ENCODE results near the gene EMCN. TPM values are rescaled to one million over a fixed set of nuclear protein-coding genes. Genes with fewer than 3 reads are reported as not detected.
A peak's percentile ranks its signal among the peaks of the same experiment; 100 is the strongest.

The EMCN gene
- total and polyA plus RNA-seq, 9 of the 15 experiments (the other 6 are each of a cell fraction or from before 2014, with no cell fraction given), result not detected

- ChIA-PET POLR2A (no interaction called here), CTCF (ENCODE audit: low intra/inter-chr PET ratio) (no interaction called here)
- no peaks in the 10 kb centered on the region for H4K20me1 ChIP-seq (replicated peaks; ENCODE audit: control insufficient read depth, insufficient read depth, low read length)
- no peak overlapping the region for H3K4me2 ChIP-seq (ENCODE audit: insufficient read depth, low read length)
- FAIRE-seq (no peak), ATAC-seq (no peak), DNase-seq (ENCODE audit: extremely low read depth in 1 of 4, low spot score in 3 of 4) (no peak)
- intact Hi-C loops (cut with micrococcal nuclease) (no loop called here), in situ Hi-C loops (cut with MboI) (no loop called here)
- H3K79me2 ChIP-seq (ENCODE audit: control insufficient read depth, insufficient read depth, low read length), result no peaks in the 10 kb centered on the region
- no peaks in the 10 kb centered on the region for H3K36me3 ChIP-seq (ENCODE audit: control insufficient read depth, insufficient read depth, low read length)
- no peak overlapping the region for H3K9ac ChIP-seq (ENCODE audit: insufficient read depth in 1 of 2, low read depth in 2 of 2, low read length in 2 of 2)
- H3K9me1 ChIP-seq (ENCODE audit: control insufficient read depth, insufficient read depth, low read length), result no peaks in the 10 kb centered on the region
- H3K9me3 ChIP-seq (replicated peaks; ENCODE audit: control insufficient read depth, insufficient read depth, low read depth, low read length), result no peaks in the 10 kb centered on the region
- H2AFZ ChIP-seq (ENCODE audit: low read depth, low read length), result no peak overlapping the region
- H3K27me3 ChIP-seq (ENCODE audit: control insufficient read depth in 2 of 2, insufficient read depth in 2 of 2, low read length in 2 of 2), result no peaks in the 10 kb centered on the region
- BruUV-seq (replicated peaks), result no TSS peak
- no peak overlapping the region for H3K4me3 ChIP-seq
- H3K27ac ChIP-seq (ENCODE audit: extremely low read depth, low read depth, low read length), result no peak overlapping the region
- no peaks in the 10 kb centered on the region for H3K4me1 ChIP-seq (replicated peaks in 1 of 2; ENCODE audit: control insufficient read depth in 2 of 2, insufficient read depth in 2 of 2, low read length in 2 of 2)
- no peak for TF ChIP-seq EP300 (IDR thresholded peaks at IDR 0.05; ENCODE audit: low read length)
- TF ChIP-seq TFE3 (CRISPR knock-in tag; IDR thresholded peaks at IDR 0.05), result peak; percentile 45
These were observed 28.5 kb downstream of the EMCN start for GRCh38 chr4:100489305-100489704.

GRCh38 chr4:100486496-100486895 lies 31.3 kb downstream of the EMCN start:
- CTCF ChIA-PET (ENCODE audit: low intra/inter-chr PET ratio), result no interaction called here
- BruUV-seq (replicated peaks), result no TSS peak
- TF ChIP-seq SLC30A9 (CRISPR knock-in tag; IDR thresholded peaks at IDR 0.05), result no peak
- no peak for TF ChIP-seq PTBP1 (IDR thresholded peaks at IDR 0.05; ENCODE audit: low read depth, low read length)
- no peak for TF ChIP-seq MYC (IDR thresholded peaks at IDR 0.05; ENCODE audit: low read depth, low read length)
- no peak for TF ChIP-seq MYC (CRISPR knock-in tag; IDR thresholded peaks at IDR 0.05; ENCODE audit: borderline replicate concordance, low read depth)
- no peak for TF ChIP-seq CEBPB (tag; IDR thresholded peaks at IDR 0.05)
- TF ChIP-seq NR3C1 (CRISPR knock-in tag; IDR thresholded peaks at IDR 0.05), result no peak
- no peak for TF ChIP-seq MYBL2 (IDR thresholded peaks at IDR 0.05; ENCODE audit: low read depth)
- no peak for TF ChIP-seq MYBL2 (CRISPR knock-in tag; IDR thresholded peaks at IDR 0.05; ENCODE audit: borderline replicate concordance)
- TF ChIP-seq ZNF12 (CRISPR knock-in tag; IDR thresholded peaks at IDR 0.05), result no peak
- no peak for TF ChIP-seq ARID3A (IDR thresholded peaks at IDR 0.05; ENCODE audit: borderline replicate concordance, low read depth, low read length)
- TF ChIP-seq DMBX1 (CRISPR knock-in tag; IDR thresholded peaks at IDR 0.05; ENCODE audit: borderline replicate concordance), result no peak
- TF ChIP-seq ZNF644 (tag; IDR thresholded peaks at IDR 0.05; ENCODE audit: low read depth), result no peak
- no peak for TF ChIP-seq EGR1 (conservative IDR thresholded peaks at IDR 0.05)
- TF ChIP-seq FOXA3 (CRISPR knock-in tag; conservative IDR thresholded peaks at IDR 0.05 in 1 of 2, IDR thresholded peaks at IDR 0.05 in 1 of 2), result no peak

More at GRCh38 chr4:100486496-100486895, 31.3 kb downstream of the EMCN start:
- H3K27me3 ChIP-seq (ENCODE audit: control insufficient read depth in 2 of 2, insufficient read depth in 2 of 2, low read length in 2 of 2), result no peaks in the 10 kb centered on the region
- no peak overlapping the region for H3K9ac ChIP-seq (ENCODE audit: insufficient read depth in 1 of 2, low read depth in 2 of 2, low read length in 2 of 2)
- intact Hi-C loops (cut with micrococcal nuclease) (no loop called here), in situ Hi-C loops (cut with MboI) (no loop called here)
- ATAC-seq (no peak), DNase-seq (ENCODE audit: extremely low read depth in 1 of 4, low spot score in 3 of 4) (no peak), FAIRE-seq (no peak)
- no peak overlapping the region for H3K27ac ChIP-seq (ENCODE audit: extremely low read depth, low read depth, low read length)
- POLR2A ChIA-PET, result no interaction called here
- 6% methylated on average over 3 of the region's 3 CpGs for WGBS (ENCODE audit: insufficient coverage, low coverage, missing lambda C conversion rate)
- H3K36me3 ChIP-seq (ENCODE audit: control insufficient read depth, insufficient read depth, low read length), result no peaks in the 10 kb centered on the region
- no peaks in the 10 kb centered on the region for H4K20me1 ChIP-seq (replicated peaks; ENCODE audit: control insufficient read depth, insufficient read depth, low read length)
- no peak overlapping the region for H3K4me2 ChIP-seq (ENCODE audit: insufficient read depth, low read length)
- H3K4me3 ChIP-seq, result no peak overlapping the region
- H3K4me1 ChIP-seq (replicated peaks in 1 of 2; ENCODE audit: control insufficient read depth in 2 of 2, insufficient read depth in 2 of 2, low read length in 2 of 2), result no peaks in the 10 kb centered on the region
- no peaks in the 10 kb centered on the region for H3K9me1 ChIP-seq (ENCODE audit: control insufficient read depth, insufficient read depth, low read length)
- H2AFZ ChIP-seq (ENCODE audit: low read depth, low read length), result no peak overlapping the region
- H3K79me2 ChIP-seq (ENCODE audit: control insufficient read depth, insufficient read depth, low read length), result no peaks in the 10 kb centered on the region
- no peaks in the 10 kb centered on the region for H3K9me3 ChIP-seq (replicated peaks; ENCODE audit: control insufficient read depth, insufficient read depth, low read depth, low read length)

Data from K562 (cell line).